K562 (cell line): ENCODE results near the gene NIPAL3. TPM values are rescaled to one million over a fixed set of nuclear protein-coding genes. Genes with fewer than 3 reads are reported as not detected.

ENCODE experiments used
- ARID1B ChIP-seq: fragments of 450-650 bp; IDR thresholded peaks from 2 replicates; pipeline ENCODE4 v1.6.1; 2016; ENCODE audit warnings: antibody characterized with exemption, mild to moderate bottlenecking, inconsistent platforms
- BHLHE40 ChIP-seq: IDR thresholded peaks from 2 replicates; pipeline ENCODE4 v1.6.1; 2011; ENCODE audit warnings: low read length, improper control_type of control experiment
- CBFA2T3 ChIP-seq: fragments of 450-650 bp; IDR thresholded peaks from 2 replicates; pipeline ENCODE4 v1.6.1; 2017
- CTBP1 ChIP-seq: fragments of 450-650 bp; IDR thresholded peaks from 2 replicates; pipeline ENCODE4 v1.6.1; 2016; ENCODE audit warnings: borderline replicate concordance
- E2F8 ChIP-seq: fragments of 450-650 bp; IDR thresholded peaks from 2 replicates; pipeline ENCODE4 v1.7.1; 2018; ENCODE audit warnings: mild to moderate bottlenecking, low read depth; ENCODE audit not compliant: partially characterized antibody
- ELF1 ChIP-seq: fragments of 200-800 bp; sonication (Bioruptor generic); IDR thresholded peaks from 2 replicates; pipeline ENCODE4 v1.6.1; 2016; ENCODE audit warnings: missing genetic modification characterization, missing compliant biosample characterization
- EP300 ChIP-seq: IDR thresholded peaks from 2 replicates; pipeline ENCODE4 v1.6.1; 2012; ENCODE audit warnings: low read length, improper control_type of control experiment
- ETV1 ChIP-seq: fragments of 450-650 bp; conservative IDR thresholded peaks from 2 replicates; pipeline ENCODE4 v1.6.1; 2016; ENCODE audit warnings: missing genetic modification characterization, control low read depth, low read depth, missing compliant biosample characterization
- FOSL1 ChIP-seq: fragments of 200-800 bp; sonication (Bioruptor generic); conservative IDR thresholded peaks from 2 replicates; pipeline ENCODE4 v1.6.1; 2016; ENCODE audit warnings: missing genetic modification characterization, missing compliant biosample characterization
- FOXK2 ChIP-seq, 2 experiments: fragments of 450-650 bp; IDR thresholded peaks in 1 of 2; conservative IDR thresholded peaks in 1 of 2; 2 replicates each; pipeline ENCODE4 v1.6.1; 2016; ENCODE audit warnings: low read depth in 2 of 2, mild to moderate bottlenecking in 1 of 2
- GATA2 ChIP-seq: sonication (generic); formaldehyde crosslinking; IDR thresholded peaks from 2 replicates; pipeline ENCODE4 v1.4.0; 2020; ENCODE audit warnings: mild to moderate bottlenecking, missing genetic modification reagents
- NFE2 ChIP-seq: IDR thresholded peaks from 2 replicates; pipeline ENCODE4 v1.6.1; 2014; ENCODE audit warnings: antibody characterized with exemption, low read depth
- PKNOX1 ChIP-seq: fragments of 450-650 bp; IDR thresholded peaks from 2 replicates; pipeline ENCODE4 v1.6.1; 2016
- RCOR1 ChIP-seq, 2 experiments: IDR thresholded peaks; 2 replicates each; pipeline ENCODE4 v1.6.1; 2012; ENCODE audit warnings: low read depth in 2 of 2, low read length in 2 of 2, borderline replicate concordance in 1 of 2, improper control_type of control experiment in 1 of 2
- SRSF9 ChIP-seq: fragments of 200-400 bp; formaldehyde crosslinking; IDR thresholded peaks from 2 replicates; pipeline ENCODE4 v1.6.1; 2017; ENCODE audit warnings: low read depth, low read length, borderline replicate concordance
- U2AF1 ChIP-seq: fragments of 200-400 bp; formaldehyde crosslinking; optimal IDR thresholded peaks from 2 replicates; pipeline ENCODE3; 2017; ENCODE audit warnings: mild to moderate bottlenecking, low read depth, low read length, moderate library complexity
- XRCC5 ChIP-seq: fragments of 200-400 bp; formaldehyde crosslinking; IDR thresholded peaks from 2 replicates; pipeline ENCODE4 v1.6.1; 2017; ENCODE audit warnings: low read depth, mild to moderate bottlenecking, low read length
- ZBTB17 ChIP-seq: fragments of 450-650 bp; formaldehyde crosslinking; IDR thresholded peaks from 2 replicates; pipeline ENCODE4 v1.4.0; 2020; ENCODE audit warnings: mild to moderate bottlenecking
- ZNF232 ChIP-seq: sonication (generic); formaldehyde crosslinking; IDR thresholded peaks from 2 replicates; pipeline ENCODE4 v1.8.0; 2022; ENCODE audit warnings: mild to moderate bottlenecking, missing genetic modification reagents
- ZNF766 ChIP-seq: fragments of 200-800 bp; sonication (Bioruptor generic); conservative IDR thresholded peaks from 2 replicates; pipeline ENCODE4 v1.6.1; 2016; ENCODE audit warnings: missing genetic modification characterization, missing compliant biosample characterization
- polyA plus RNA-seq, 8 experiments: library from polyadenylated mRNA; depleted of rRNA in 4 of 8; stranded (reverse) in 5 of 8; unstranded in 3 of 8; fragments of >200 nt; fragmentation: Nextera tagmentation in 2 of 8; fragmentation: Illumina TruSeq in 1 of 8; extraction: Ambion mirVana in 2 of 8; extraction: Trizol in 1 of 8; gene quantifications; 2 replicates each; pipeline versions ENCODE4 v1.2.1 to v1.2.3, GENCODE V29; 2011 to 2014; ENCODE audit warnings: inconsistent platforms in 1 of 8, missing spikeins in 1 of 8
- total RNA-seq, 7 experiments: library from RNA; depleted of rRNA in 6 of 7; stranded (reverse); fragments of >200 nt in 6 of 7; fragmentation: Illumina TruSeq in 2 of 7; extraction: Trizol in 2 of 7; gene quantifications; 2 replicates each; pipeline versions ENCODE4 v1.2.1 to v1.2.3, GENCODE V29; 2011 to 2021; ENCODE audit warnings: low replicate concordance in 1 of 7
- TF ChIP-seq, protein P1 (sequence below): fragments of 250-450 bp; sonication (Bioruptor Pico); IDR thresholded peaks from 2 replicates; pipeline ENCODE4 v1.5.0; 2021
- TF ChIP-seq, protein P2 (sequence below), 2 experiments: IDR thresholded peaks in 1 of 2; conservative IDR thresholded peaks in 1 of 2; 2 replicates each; pipeline ENCODE4 v1.6.1; 2016; ENCODE audit warnings: low read depth in 2 of 2, mild to moderate bottlenecking in 1 of 2, missing compliant biosample characterization in 1 of 2, missing genetic modification characterization in 1 of 2, moderate library complexity in 1 of 2

The NIPAL3 gene
- total and polyA plus RNA-seq, 9 of the 15 experiments (the other 6 are each of a cell fraction or from before 2014, with no cell fraction given), result 10.5 to 26.3 (median 16.0) TPM

DNA sequence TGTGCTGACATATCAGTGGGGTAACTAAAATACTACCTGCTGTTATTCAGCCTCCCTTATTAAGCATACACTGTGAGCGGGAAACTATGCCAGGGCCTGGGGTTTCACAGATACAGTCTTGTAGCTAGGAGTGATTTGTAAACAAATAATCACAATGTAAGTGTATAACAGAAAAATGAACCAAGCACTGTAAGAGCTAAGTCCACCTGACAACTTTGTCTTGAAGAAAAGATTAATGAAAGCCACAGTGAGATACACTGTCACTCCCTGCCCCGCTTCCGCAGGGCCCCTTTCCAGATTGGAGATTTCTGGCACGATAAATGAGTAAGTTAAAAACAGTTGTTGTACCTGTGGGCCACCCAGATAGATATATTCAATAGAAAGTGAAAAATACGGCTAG, 91.8 kb downstream of the NIPAL3 start (continued):
- TF ChIP-seq NFE2, result peak; percentile 73
- no peak for TF ChIP-seq ZNF232 (CRISPR knock-in tag)
- TF ChIP-seq ZNF766, result 0 out of 2 replicates have a peak, but pooled peaks have one; percentile 39
- no peak for TF ChIP-seq ZBTB17 (CRISPR knock-in tag)
- TF ChIP-seq CBFA2T3, result peak; percentile 30; the same call in 1 of the 2 replicates
- TF ChIP-seq, protein P1, sequence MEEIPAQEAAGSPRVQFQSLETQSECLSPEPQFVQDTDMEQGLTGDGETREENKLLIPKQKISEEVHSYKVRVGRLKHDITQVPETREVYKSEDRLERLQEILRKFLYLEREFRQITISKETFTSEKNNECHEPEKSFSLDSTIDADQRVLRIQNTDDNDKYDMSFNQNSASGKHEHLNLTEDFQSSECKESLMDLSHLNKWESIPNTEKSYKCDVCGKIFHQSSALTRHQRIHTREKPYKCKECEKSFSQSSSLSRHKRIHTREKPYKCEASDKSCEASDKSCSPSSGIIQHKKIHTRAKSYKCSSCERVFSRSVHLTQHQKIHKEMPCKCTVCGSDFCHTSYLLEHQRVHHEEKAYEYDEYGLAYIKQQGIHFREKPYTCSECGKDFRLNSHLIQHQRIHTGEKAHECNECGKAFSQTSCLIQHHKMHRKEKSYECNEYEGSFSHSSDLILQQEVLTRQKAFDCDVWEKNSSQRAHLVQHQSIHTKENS (CRISPR knock-in tag), result no peak
- no peak for TF ChIP-seq E2F8
- TF ChIP-seq EP300, result peak; percentile 62; the same call in 1 of the 2 replicates
- TF ChIP-seq, protein P2, sequence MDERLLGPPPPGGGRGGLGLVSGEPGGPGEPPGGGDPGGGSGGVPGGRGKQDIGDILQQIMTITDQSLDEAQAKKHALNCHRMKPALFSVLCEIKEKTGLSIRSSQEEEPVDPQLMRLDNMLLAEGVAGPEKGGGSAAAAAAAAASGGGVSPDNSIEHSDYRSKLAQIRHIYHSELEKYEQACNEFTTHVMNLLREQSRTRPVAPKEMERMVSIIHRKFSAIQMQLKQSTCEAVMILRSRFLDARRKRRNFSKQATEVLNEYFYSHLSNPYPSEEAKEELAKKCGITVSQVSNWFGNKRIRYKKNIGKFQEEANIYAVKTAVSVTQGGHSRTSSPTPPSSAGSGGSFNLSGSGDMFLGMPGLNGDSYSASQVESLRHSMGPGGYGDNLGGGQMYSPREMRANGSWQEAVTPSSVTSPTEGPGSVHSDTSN (CRISPR knock-in tag; IDR thresholded peaks at IDR 0.05; ENCODE audit: low read depth), result no peak
- TF ChIP-seq, protein P2 (tag; conservative IDR thresholded peaks at IDR 0.05; ENCODE audit: low read depth), result peak; percentile 81
- peak in 1 of 2 experiments; percentile 86; a peak in 2 of 4 replicates for TF ChIP-seq RCOR1 (IDR thresholded peaks at IDR 0.05; ENCODE audit: borderline replicate concordance in 1 of 2, low read depth in 2 of 2, low read length in 2 of 2)
- no peak for TF ChIP-seq FOSL1 (tag)
- TF ChIP-seq ETV1, result peak; percentile 85
- TF ChIP-seq FOXK2 (conservative IDR thresholded peaks at IDR 0.05 in 1 of 2, IDR thresholded peaks at IDR 0.05 in 1 of 2; ENCODE audit: low read depth in 2 of 2), result no peak
- TF ChIP-seq ELF1 (tag), result peak; percentile 47
- TF ChIP-seq U2AF1, result no peak
- no peak for TF ChIP-seq SRSF9
- TF ChIP-seq XRCC5, result no peak
- TF ChIP-seq CTBP1, result peak; percentile 21; the same call in 1 of the 2 replicates
- TF ChIP-seq GATA2 (CRISPR knock-in tag), result no peak
- 0 out of 2 replicates have a peak, but pooled peaks have one; percentile 50 for TF ChIP-seq PKNOX1
- 0 out of 2 replicates have a peak, but pooled peaks have one; percentile 17 for TF ChIP-seq ARID1B
- no peak for TF ChIP-seq BHLHE40
